ENCODE results near the gene USP28. TPM values are rescaled to one million over a fixed set of nuclear protein-coding genes. Genes with fewer than 3 reads are reported as not detected.
"Not testable (repeated sequence)": the region's sequence is repeated elsewhere in the genome, so short reads cannot be mapped to it uniquely, and the experiment has no call there.

USP28 gene
- total RNA-seq, 1 experiment from 2014 or later, result 10.7 TPM

- Histone ChIP-seq H3K4me1 (replicated peaks) (no peaks in the 10 kb centered on the region), H3K27me3 (replicated peaks) (no peaks in the 10 kb centered on the region), H3K4me3 (no peak overlapping the region), H3K9me3 (replicated peaks) (no peaks in the 10 kb centered on the region), H3K36me3 (no peaks in the 10 kb centered on the region), H3K27ac (no peak overlapping the region)
- no peak for DNase-seq (ENCODE audit: low read depth in 1 of 2, low spot score in 2 of 2)
These were observed 20.2 kb upstream of the USP28 start for GRCh38 chr11:113895367-113896155.

GRCh38 chr11:113894421-113894996, 19.1 kb upstream of the USP28 start:
- no peak overlapping the region for H3K4me3 ChIP-seq
- no peak overlapping the region for H3K27ac ChIP-seq
- no peak for DNase-seq (ENCODE audit: low read depth in 1 of 2, low spot score in 2 of 2)
- no peaks in the 10 kb centered on the region for H3K4me1 ChIP-seq (replicated peaks)
- no peaks in the 10 kb centered on the region for H3K36me3 ChIP-seq
- no peaks in the 10 kb centered on the region for H3K9me3 ChIP-seq (replicated peaks)
- H3K27me3 ChIP-seq (replicated peaks), result no peaks in the 10 kb centered on the region

GRCh38 chr11:113888848-113889247, 13.5 kb upstream of the USP28 start:
- DNase-seq (ENCODE audit: low read depth in 1 of 2, low spot score in 2 of 2), result no peak
- no peaks in the 10 kb centered on the region for H3K36me3 ChIP-seq
- no peaks in the 10 kb centered on the region for H3K9me3 ChIP-seq (replicated peaks)
- H3K4me1 ChIP-seq (replicated peaks), result no peaks in the 10 kb centered on the region
- H3K27ac ChIP-seq, result no peak overlapping the region
- H3K4me3 ChIP-seq, result no peak overlapping the region
- H3K27me3 ChIP-seq (replicated peaks), result no peaks in the 10 kb centered on the region

GRCh38 chr11:113885897-113886296, 10.5 kb upstream of the USP28 start:
- DNase-seq (ENCODE audit: low read depth in 1 of 2, low spot score in 2 of 2), result no peak
- no peaks in the 10 kb centered on the region for H3K9me3 ChIP-seq (replicated peaks)

GRCh38 chr11:113884361-113884836, 9.0 kb upstream of the USP28 start:
- no peaks in the 10 kb centered on the region for H3K36me3 ChIP-seq
- H3K4me1 ChIP-seq (replicated peaks), result no peaks in the 10 kb centered on the region
- no peaks in the 10 kb centered on the region for H3K9me3 ChIP-seq (replicated peaks)
- no peak for DNase-seq (ENCODE audit: low read depth in 1 of 2, low spot score in 2 of 2)
- H3K4me3 ChIP-seq, result no peak overlapping the region
- no peak overlapping the region for H3K27ac ChIP-seq
- no peaks in the 10 kb centered on the region for H3K27me3 ChIP-seq (replicated peaks)

More at GRCh38 chr11:113885897-113886296, 10.5 kb upstream of the USP28 start:
- Histone ChIP-seq H3K27me3 (replicated peaks) (no peaks in the 10 kb centered on the region), H3K36me3 (no peaks in the 10 kb centered on the region), H3K4me3 (no peak overlapping the region), H3K4me1 (replicated peaks) (no peaks in the 10 kb centered on the region), H3K27ac (no peak overlapping the region)

- Histone ChIP-seq H3K9me3 (replicated peaks) (no peaks in the 10 kb centered on the region), H3K4me1 (replicated peaks) (no peaks in the 10 kb centered on the region), H3K4me3 (no peak overlapping the region), H3K27me3 (replicated peaks) (no peaks in the 10 kb centered on the region), H3K27ac (no peak overlapping the region), H3K36me3 (no peaks in the 10 kb centered on the region)
- no peak for DNase-seq (ENCODE audit: low read depth in 1 of 2, low spot score in 2 of 2)
These were observed 6.5 kb upstream of the USP28 start for GRCh38 chr11:113881856-113882255.

GRCh38 chr11:113880971-113881370, 5.6 kb upstream of the USP28 start:
- Histone ChIP-seq H3K27ac (no peak overlapping the region), H3K4me3 (no peak overlapping the region), H3K36me3 (no peaks in the 10 kb centered on the region), H3K4me1 (replicated peaks) (0 out of 2 replicates have a peak, but pooled peaks cover under 1% of the 10 kb centered on the region), H3K9me3 (replicated peaks) (no peaks in the 10 kb centered on the region), H3K27me3 (replicated peaks) (no peaks in the 10 kb centered on the region)
- no peak for DNase-seq (ENCODE audit: low read depth in 1 of 2, low spot score in 2 of 2)

- H3K4me3 ChIP-seq; DNase-seq (ENCODE audit: low read depth in 1 of 2, low spot score in 2 of 2); H3K9me3 ChIP-seq (replicated peaks); H3K36me3 ChIP-seq; H3K4me1 ChIP-seq (replicated peaks); H3K27me3 ChIP-seq (replicated peaks); H3K27ac ChIP-seq: not testable (repeated sequence)
These were observed 4.1 kb upstream of the USP28 start for GRCh38 chr11:113879446-113879845.

GRCh38 chr11:113877670-113878055, 2.3 kb upstream of the USP28 start:
- H3K27me3 ChIP-seq (replicated peaks), result no peaks in the 10 kb centered on the region
- H3K4me1 ChIP-seq (replicated peaks), result 0 out of 2 replicates have a peak, but pooled peaks cover 3% of the 10 kb centered on the region
- H3K27ac ChIP-seq, result no peak overlapping the region
- no peak for DNase-seq (ENCODE audit: low read depth in 1 of 2, low spot score in 2 of 2)
- no peaks in the 10 kb centered on the region for H3K36me3 ChIP-seq
- no peaks in the 10 kb centered on the region for H3K9me3 ChIP-seq (replicated peaks)
- no peak overlapping the region for H3K4me3 ChIP-seq

GRCh38 chr11:113876798-113877669, 1.7 kb upstream of the USP28 start:
- Histone ChIP-seq H3K27ac (no peak overlapping the region), H3K4me1 (replicated peaks) (0 out of 2 replicates have a peak, but pooled peaks cover 3% of the 10 kb centered on the region), H3K9me3 (replicated peaks) (no peaks in the 10 kb centered on the region), H3K27me3 (replicated peaks) (no peaks in the 10 kb centered on the region), H3K36me3 (no peaks in the 10 kb centered on the region), H3K4me3 (no peak overlapping the region)
- DNase-seq (ENCODE audit: low read depth in 1 of 2, low spot score in 2 of 2), result no peak

- peak overlapping the region; percentile 73 for H3K4me3 ChIP-seq
- no peaks in the 10 kb centered on the region for H3K36me3 ChIP-seq
- no peak for DNase-seq (ENCODE audit: low read depth in 1 of 2, low spot score in 2 of 2)
- 0 out of 2 replicates have a peak, but pooled peaks cover 3% of the 10 kb centered on the region for H3K4me1 ChIP-seq (replicated peaks)
- H3K27me3 ChIP-seq (replicated peaks), result no peaks in the 10 kb centered on the region
- no peaks in the 10 kb centered on the region for H3K9me3 ChIP-seq (replicated peaks)
- peak overlapping the region; percentile 67 for H3K27ac ChIP-seq
These were observed 864 bp upstream of the USP28 start for GRCh38 chr11:113876074-113876797.

- Histone ChIP-seq H3K27me3 (replicated peaks) (no peaks in the 10 kb centered on the region), H3K9me3 (replicated peaks) (no peaks in the 10 kb centered on the region), H3K27ac (no peak overlapping the region), H3K36me3 (no peaks in the 10 kb centered on the region), H3K4me3 (peak overlapping the region; percentile 73), H3K4me1 (replicated peaks) (0 out of 2 replicates have a peak, but pooled peaks cover 3% of the 10 kb centered on the region)
- DNase-seq (ENCODE audit: low read depth in 1 of 2, low spot score in 2 of 2), result peak in 1 of 2 experiments; percentile 27
These were observed 665 bp downstream of the USP28 start for GRCh38 chr11:113874581-113875233.

GRCh38 chr11:113874096-113874495, 1.3 kb downstream of the USP28 start:
- no peak for DNase-seq (ENCODE audit: low read depth in 1 of 2, low spot score in 2 of 2)
- H3K4me3 ChIP-seq, result no peak overlapping the region
- H3K27ac ChIP-seq, result no peak overlapping the region
- H3K27me3 ChIP-seq (replicated peaks), result no peaks in the 10 kb centered on the region
- H3K36me3 ChIP-seq, result no peaks in the 10 kb centered on the region
- H3K4me1 ChIP-seq (replicated peaks), result 0 out of 2 replicates have a peak, but pooled peaks cover 3% of the 10 kb centered on the region
- no peaks in the 10 kb centered on the region for H3K9me3 ChIP-seq (replicated peaks)

Measured in SJSA1 (cell line).